DND-41 (cell line): ENCODE measurements around the gene MIDN.

Experiments used
- ATAC-seq: fragments of 200-7000 bp; cut with Tn5 transposase; 3 replicates; pipeline ENCODE4 v1.9.1; 2021; ENCODE audit warnings: low read depth; ENCODE audit not compliant: insufficient read depth
- DNase-seq: peaks from one replicate; pipeline ENCODE4 v3.0.0-alpha.2; 2020
- H2AFZ ChIP-seq: 2 replicates; pipeline ENCODE4 v1.6.0; 2012; ENCODE audit warnings: low read depth, low read length
- H3K27ac ChIP-seq: 2 replicates; pipeline ENCODE4 v1.5.1; 2012; ENCODE audit warnings: low read length, inconsistent platforms
- H3K27me3 ChIP-seq: fragments of 200-600 bp; sonication (generic); 2 replicates; pipeline ENCODE4 v1.6.0; 2012; ENCODE audit warnings: low read length, mild to moderate bottlenecking, inconsistent platforms; ENCODE audit not compliant: insufficient read depth, poor library complexity
- H3K36me3 ChIP-seq: 2 replicates; pipeline ENCODE4 v1.5.1; 2012; ENCODE audit warnings: low read length, inconsistent platforms; ENCODE audit not compliant: insufficient read depth
- H3K4me1 ChIP-seq: 2 replicates; pipeline ENCODE4 v1.5.1; 2012; ENCODE audit warnings: mild to moderate bottlenecking, low read length; ENCODE audit not compliant: insufficient read depth
- H3K4me2 ChIP-seq: 2 replicates; pipeline ENCODE4 v1.6.0; 2012; ENCODE audit warnings: mild to moderate bottlenecking, moderate library complexity, low read length, inconsistent platforms; ENCODE audit not compliant: insufficient read depth
- H3K4me3 ChIP-seq, 2 experiments: fragments of 200-600 bp in 1 of 2; shearing (Covaris generic) in 1 of 2; 2 replicates each; pipeline ENCODE4 v1.5.1; 2012 to 2016; ENCODE audit warnings: inconsistent platforms in 2 of 2, low read length in 2 of 2, mild to moderate bottlenecking in 2 of 2, low read depth in 1 of 2, moderate library complexity in 1 of 2
- H3K79me2 ChIP-seq: 2 replicates; pipeline ENCODE4 v1.6.0; 2012; ENCODE audit warnings: low read length, inconsistent platforms; ENCODE audit not compliant: insufficient read depth
- H3K9ac ChIP-seq: 2 replicates; pipeline ENCODE4 v1.6.0; 2012; ENCODE audit warnings: low read depth, mild to moderate bottlenecking, inconsistent platforms, low read length, moderate library complexity
- H3K9me3 ChIP-seq: 2 replicates; pipeline ENCODE4 v1.5.1; 2012; ENCODE audit warnings: low read length, moderate library complexity, mild to moderate bottlenecking, inconsistent platforms; ENCODE audit not compliant: insufficient read depth, severe bottlenecking
- H4K20me1 ChIP-seq: 2 replicates; pipeline ENCODE4 v1.6.0; 2012; ENCODE audit warnings: low read length; ENCODE audit not compliant: insufficient read depth
- CTCF ChIP-seq: IDR thresholded peaks from 2 replicates; pipeline ENCODE4 v1.5.1; 2012; ENCODE audit warnings: borderline replicate concordance, low read length, moderate library complexity, mild to moderate bottlenecking; ENCODE audit not compliant: poor library complexity, severe bottlenecking; ENCODE audit errors: extremely low read depth
- EZH2 ChIP-seq: IDR thresholded peaks from 3 replicates; pipeline ENCODE4 v1.6.1; 2012; ENCODE audit warnings: borderline replicate concordance, low read depth, mild to moderate bottlenecking, moderate library complexity, low read length, inconsistent platforms; ENCODE audit not compliant: severe bottlenecking

The MIDN gene

GRCh38 chr19:1270854-1271527 is 22.6 kb downstream of the MIDN start:
- peaks cover 57% of the 10 kb centered on the region for H3K36me3 ChIP-seq
- H4K20me1 ChIP-seq = peaks cover 57% of the 10 kb centered on the region
- peak overlapping the region; percentile 92 for H3K27ac ChIP-seq
- H3K9ac ChIP-seq = peak overlapping the region; percentile 90
- H3K4me2 ChIP-seq = peak overlapping the region; percentile 83
- H3K9me3 ChIP-seq = no peaks in the 10 kb centered on the region
- peaks cover 58% of the 10 kb centered on the region for H3K79me2 ChIP-seq
- H2AFZ ChIP-seq = no peak overlapping the region
- H3K4me1 ChIP-seq = peaks cover 80% of the 10 kb centered on the region
- H3K27me3 ChIP-seq = peaks cover 4% of the 10 kb centered on the region
- DNase-seq (no peak), ATAC-seq (no peak)
- peak overlapping the region in 1 of 2 experiments; percentile 95; a peak in 2 of 4 replicates for H3K4me3 ChIP-seq
- TF ChIP-seq CTCF (no peak), EZH2 (no peak)

- peaks cover 66% of the 10 kb centered on the region for H3K79me2 ChIP-seq
- peaks cover 82% of the 10 kb centered on the region for H3K4me1 ChIP-seq
- TF ChIP-seq CTCF (no peak), EZH2 (no peak)
- H3K36me3 ChIP-seq = peaks cover 61% of the 10 kb centered on the region
- no peak overlapping the region for H2AFZ ChIP-seq
- peak overlapping the region; percentile 92; the same call in 1 of the 2 replicates for H3K27ac ChIP-seq
- H3K9me3 ChIP-seq = no peaks in the 10 kb centered on the region
- H3K4me2 ChIP-seq = peak overlapping the region; percentile 83
- H3K27me3 ChIP-seq = peaks cover 3% of the 10 kb centered on the region
- H3K4me3 ChIP-seq = peak overlapping the region in 1 of 2 experiments; percentile 95; a peak in 1 of 4 replicates
- H3K9ac ChIP-seq = peak overlapping the region; percentile 90
- H4K20me1 ChIP-seq = peaks cover 64% of the 10 kb centered on the region
- no peak for DNase-seq
- no peak for ATAC-seq
These were observed 23.4 kb downstream of the MIDN start for GRCh38 chr19:1271528-1272422.

GRCh38 chr19:1272423-1273262 is 24.3 kb downstream of the MIDN start:
- H3K27ac ChIP-seq = no peak overlapping the region
- peaks cover 82% of the 10 kb centered on the region for H3K4me1 ChIP-seq
- H2AFZ ChIP-seq = no peak overlapping the region
- peak overlapping the region; percentile 83; the same call in 1 of the 2 replicates for H3K4me2 ChIP-seq
- no peaks in the 10 kb centered on the region for H3K9me3 ChIP-seq
- DNase-seq = no peak
- peaks cover 74% of the 10 kb centered on the region for H3K79me2 ChIP-seq
- peaks cover 69% of the 10 kb centered on the region for H3K36me3 ChIP-seq
- no peaks in the 10 kb centered on the region for H3K27me3 ChIP-seq
- H3K4me3 ChIP-seq = peak overlapping the region in 1 of 2 experiments; percentile 95; a peak in 1 of 4 replicates
- no peak for TF ChIP-seq EZH2
- TF ChIP-seq CTCF = no peak
- peak overlapping the region; percentile 99 for H3K9ac ChIP-seq
- H4K20me1 ChIP-seq = peaks cover 69% of the 10 kb centered on the region
- ATAC-seq = no peak
